Measurements from ENCODE around the gene TRHDE. TPM values are rescaled to one million over a fixed set of nuclear protein-coding genes. Genes with fewer than 3 reads are reported as not detected.

Gene TRHDE
- polyA plus RNA-seq, 2 of the 4 experiments (the other 2 are of a cell fraction), result 0.16 to 0.32 TPM

DNA sequence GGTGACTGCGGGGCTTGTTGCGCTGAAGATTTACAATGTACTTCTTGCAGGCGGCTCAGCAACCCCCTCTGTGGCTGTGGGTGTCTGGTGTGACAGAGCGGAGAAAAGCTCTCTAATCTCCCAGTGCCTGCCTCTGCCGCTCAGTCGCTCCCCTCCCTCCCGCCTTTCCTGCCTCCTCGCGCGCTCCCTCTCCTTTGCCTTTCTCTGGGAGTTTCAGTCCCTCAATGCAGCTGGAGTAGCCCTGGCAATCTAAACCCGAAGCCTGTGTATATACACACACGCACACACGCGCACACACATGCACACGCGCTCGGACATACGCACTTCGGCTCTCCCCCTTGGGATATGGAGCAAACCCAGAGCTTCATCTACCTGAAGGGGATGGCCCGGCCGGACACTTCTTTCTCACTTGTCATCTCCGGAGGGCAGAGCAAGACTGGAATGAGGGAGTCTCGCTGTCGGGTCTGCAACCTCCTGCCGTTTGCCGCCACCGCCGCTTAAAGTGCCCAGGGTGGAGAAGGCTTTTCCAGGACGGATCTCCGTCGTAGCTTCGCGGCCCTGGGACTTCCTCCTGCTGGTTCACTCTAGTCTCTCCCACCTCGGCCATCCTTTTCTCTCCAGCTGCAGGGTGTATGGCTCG lies 599 bp upstream of the TRHDE start:
- ChIA-PET POLR2A (no interaction called here), CTCF (no interaction called here)
- Histone ChIP-seq H3K4me2 (peak overlapping the region; percentile 94), H3K4me1 (peaks cover 2% of the 10 kb centered on the region; the same call in 1 of the 3 replicates), H3K27ac (peak overlapping the region in 1 of 2 experiments; percentile 29; a peak in 1 of 6 replicates), H3K9me3 (no peaks in the 10 kb centered on the region), H3K4me3 (peak overlapping the region; percentile 49)
- 41% methylated on average over 19 of the region's 35 CpGs for WGBS (ENCODE audit: missing lambda C conversion rate)
- FAIRE-seq (no peak), ATAC-seq (peak; percentile 49 to 76), DNase-seq (ENCODE audit: low read depth in 1 of 2, low spot score in 1 of 2) (peak in 1 of 2 experiments; percentile 17)
- TF ChIP-seq, protein P1, sequence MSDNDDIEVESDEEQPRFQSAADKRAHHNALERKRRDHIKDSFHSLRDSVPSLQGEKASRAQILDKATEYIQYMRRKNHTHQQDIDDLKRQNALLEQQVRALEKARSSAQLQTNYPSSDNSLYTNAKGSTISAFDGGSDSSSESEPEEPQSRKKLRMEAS (IDR thresholded peaks at IDR 0.05), result no peak
- TF ChIP-seq RAD21 (conservative IDR thresholded peaks at IDR 0.05 in 1 of 2, IDR thresholded peaks at IDR 0.05 in 1 of 2), result no peak
- TF ChIP-seq ZSCAN20 (CRISPR knock-in tag; IDR thresholded peaks at IDR 0.05), result no peak
- TF ChIP-seq SREBF2 (IDR thresholded peaks at IDR 0.05), result no peak
- no peak for TF ChIP-seq CHD4 (IDR thresholded peaks at IDR 0.05; ENCODE audit: borderline replicate concordance)
- no peak for TF ChIP-seq HEYL (CRISPR knock-in tag; IDR thresholded peaks at IDR 0.05)
- no peak for TF ChIP-seq RFX5 (IDR thresholded peaks at IDR 0.05)
- no peak for TF ChIP-seq HOXA7 (CRISPR knock-in tag; IDR thresholded peaks at IDR 0.05)
- no peak for TF ChIP-seq JUN (IDR thresholded peaks at IDR 0.05)
- no peak for TF ChIP-seq RARB (CRISPR knock-in tag; IDR thresholded peaks at IDR 0.05)
- no peak for TF ChIP-seq HOXB13 (CRISPR knock-in tag; IDR thresholded peaks at IDR 0.05; ENCODE audit: low read depth)
- TF ChIP-seq HDAC2 (IDR thresholded peaks at IDR 0.05), result no peak
- TF ChIP-seq, protein P2, sequence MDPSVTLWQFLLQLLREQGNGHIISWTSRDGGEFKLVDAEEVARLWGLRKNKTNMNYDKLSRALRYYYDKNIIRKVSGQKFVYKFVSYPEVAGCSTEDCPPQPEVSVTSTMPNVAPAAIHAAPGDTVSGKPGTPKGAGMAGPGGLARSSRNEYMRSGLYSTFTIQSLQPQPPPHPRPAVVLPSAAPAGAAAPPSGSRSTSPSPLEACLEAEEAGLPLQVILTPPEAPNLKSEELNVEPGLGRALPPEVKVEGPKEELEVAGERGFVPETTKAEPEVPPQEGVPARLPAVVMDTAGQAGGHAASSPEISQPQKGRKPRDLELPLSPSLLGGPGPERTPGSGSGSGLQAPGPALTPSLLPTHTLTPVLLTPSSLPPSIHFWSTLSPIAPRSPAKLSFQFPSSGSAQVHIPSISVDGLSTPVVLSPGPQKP (IDR thresholded peaks at IDR 0.05; ENCODE audit: low read depth, low read length), result no peak
- no peak for TF ChIP-seq TP53 (CRISPR knock-in tag; IDR thresholded peaks at IDR 0.05)

GRCh38 chr12:72272731-72273498 lies 745 bp downstream of the TRHDE start:
- CTCF ChIA-PET, result interaction anchor here (0.8 to 1.0 kb wide), 2 partner anchors 10 to 256 kb away, joined by 3 to 4 read pairs; no protein-coding TSS in a partner anchor
- ATAC-seq (peak; percentile 22 to 23; a peak in 4 of 6 replicates), FAIRE-seq (no peak), DNase-seq (ENCODE audit: low read depth in 1 of 2, low spot score in 1 of 2) (no peak)
- H3K4me3 ChIP-seq, result peak overlapping the region; percentile 49
- no peaks in the 10 kb centered on the region for H3K9me3 ChIP-seq
- TF ChIP-seq TFCP2L1 (CRISPR knock-in tag; IDR thresholded peaks at IDR 0.05), result no peak
- no peak for TF ChIP-seq POLR2AphosphoS2 (conservative IDR thresholded peaks at IDR 0.05; ENCODE audit: low read length)
- peaks cover 2% of the 10 kb centered on the region; the same call in 1 of the 3 replicates for H3K4me1 ChIP-seq
- WGBS (ENCODE audit: missing lambda C conversion rate), result 20% methylated on average over 48 of the region's 79 CpGs
- POLR2A ChIA-PET, result no interaction called here
- no peak overlapping the region for H3K27ac ChIP-seq
- H3K4me2 ChIP-seq, result peak overlapping the region; percentile 94

DNA sequence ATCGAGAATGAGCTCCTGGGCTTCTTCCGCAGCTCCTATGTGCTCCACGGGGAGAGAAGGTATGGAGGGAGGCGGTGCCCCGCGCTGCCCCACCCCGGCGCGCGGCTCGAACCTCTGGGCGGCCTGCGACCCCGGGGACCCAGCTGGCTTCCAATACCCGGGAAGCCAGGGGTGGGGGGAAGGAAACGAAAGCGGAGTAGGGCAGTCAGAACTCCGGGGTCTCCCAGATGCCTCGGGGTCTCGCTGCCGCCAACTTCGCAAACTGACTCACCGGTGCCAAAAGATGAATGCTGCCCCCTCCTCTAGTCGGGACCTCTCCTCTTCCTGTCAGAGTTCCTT lies 1.3 kb downstream of the TRHDE start:
- ATAC-seq (no peak), DNase-seq (ENCODE audit: low read depth in 1 of 2, low spot score in 1 of 2) (no peak), FAIRE-seq (no peak)
- Histone ChIP-seq H3K27ac (no peak overlapping the region), H3K9me3 (no peaks in the 10 kb centered on the region), H3K4me2 (peak overlapping the region; percentile 94), H3K4me3 (peak overlapping the region; percentile 49), H3K4me1 (peaks cover 2% of the 10 kb centered on the region; the same call in 1 of the 3 replicates)
- ChIA-PET POLR2A (no interaction called here), CTCF (interaction anchor here (1.0 kb wide), 1 partner anchor 9 kb away, joined by 4 read pairs; no protein-coding TSS in a partner anchor)
- TF ChIP-seq KDM1A (IDR thresholded peaks at IDR 0.05; ENCODE audit: low read depth), result no peak
- no peak for TF ChIP-seq CBX8 (IDR thresholded peaks at IDR 0.05)
- TF ChIP-seq HOXA7 (CRISPR knock-in tag; IDR thresholded peaks at IDR 0.05), result no peak
- TF ChIP-seq HDAC2 (IDR thresholded peaks at IDR 0.05), result no peak
- no peak for TF ChIP-seq KDM5A (IDR thresholded peaks at IDR 0.05)
- 9% methylated on average over 17 of the region's 24 CpGs for WGBS (ENCODE audit: missing lambda C conversion rate)

Data from A549 (cell line).